ENCODE data around the gene PFKFB2. TPM values are rescaled to one million over a fixed set of nuclear protein-coding genes. Genes with fewer than 3 reads are reported as not detected.
A peak's percentile ranks its signal among the peaks of the same experiment; 100 is the strongest.

PFKFB2 gene
- total and polyA plus RNA-seq, 2 experiments from 2014 or later = 9.5 to 19.2 TPM

DNA sequence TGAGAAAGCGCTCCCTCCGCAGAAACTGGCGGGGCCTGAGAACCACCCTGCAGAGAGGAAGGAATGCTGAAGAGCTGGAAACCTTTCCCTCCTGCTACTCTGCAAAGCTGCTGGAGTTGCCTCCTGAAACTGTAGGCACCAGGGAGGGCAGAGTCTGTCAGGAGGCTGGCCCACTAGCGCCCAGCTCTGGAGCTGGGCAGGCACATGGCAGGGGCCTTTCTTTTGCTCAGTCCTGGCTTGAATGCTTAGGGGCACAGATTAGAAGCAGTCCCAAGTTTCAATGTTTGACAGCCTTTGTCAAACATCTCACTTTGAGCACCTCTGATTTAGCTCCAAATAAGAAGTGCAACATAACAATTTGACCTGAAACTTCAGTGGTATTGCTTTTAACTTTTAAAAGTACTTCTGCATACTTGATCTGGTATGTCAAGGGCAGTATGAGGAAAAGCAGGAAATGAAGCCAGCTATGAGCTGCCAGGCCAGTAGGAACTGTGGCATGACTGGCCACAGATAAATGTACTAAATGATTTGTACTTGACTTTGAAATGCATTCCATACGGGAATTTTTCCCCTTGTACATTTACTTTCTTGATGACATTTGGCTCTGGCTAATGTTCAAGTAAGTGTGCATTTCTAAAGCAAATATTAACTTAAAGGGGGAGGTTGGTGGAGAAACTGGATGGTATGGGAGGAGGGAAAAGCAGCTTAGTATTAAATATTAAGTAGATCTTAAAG lies 27.8 kb upstream of the PFKFB2 start:
- 15% methylated on average over 3 of the region's 5 CpGs for WGBS (ENCODE audit: low lambda C conversion rate, missing lambda C conversion rate)
- no peak for TF ChIP-seq EZH2 (IDR thresholded peaks at IDR 0.05; ENCODE audit: borderline replicate concordance)
- TF ChIP-seq EZH2phosphoT487 (IDR thresholded peaks at IDR 0.05; ENCODE audit: low read depth, severe bottlenecking, unreplicated experiment) = no peak
- TF ChIP-seq, protein P1, sequence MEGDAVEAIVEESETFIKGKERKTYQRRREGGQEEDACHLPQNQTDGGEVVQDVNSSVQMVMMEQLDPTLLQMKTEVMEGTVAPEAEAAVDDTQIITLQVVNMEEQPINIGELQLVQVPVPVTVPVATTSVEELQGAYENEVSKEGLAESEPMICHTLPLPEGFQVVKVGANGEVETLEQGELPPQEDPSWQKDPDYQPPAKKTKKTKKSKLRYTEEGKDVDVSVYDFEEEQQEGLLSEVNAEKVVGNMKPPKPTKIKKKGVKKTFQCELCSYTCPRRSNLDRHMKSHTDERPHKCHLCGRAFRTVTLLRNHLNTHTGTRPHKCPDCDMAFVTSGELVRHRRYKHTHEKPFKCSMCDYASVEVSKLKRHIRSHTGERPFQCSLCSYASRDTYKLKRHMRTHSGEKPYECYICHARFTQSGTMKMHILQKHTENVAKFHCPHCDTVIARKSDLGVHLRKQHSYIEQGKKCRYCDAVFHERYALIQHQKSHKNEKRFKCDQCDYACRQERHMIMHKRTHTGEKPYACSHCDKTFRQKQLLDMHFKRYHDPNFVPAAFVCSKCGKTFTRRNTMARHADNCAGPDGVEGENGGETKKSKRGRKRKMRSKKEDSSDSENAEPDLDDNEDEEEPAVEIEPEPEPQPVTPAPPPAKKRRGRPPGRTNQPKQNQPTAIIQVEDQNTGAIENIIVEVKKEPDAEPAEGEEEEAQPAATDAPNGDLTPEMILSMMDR (IDR thresholded peaks at IDR 0.05; ENCODE audit: poor library complexity) = no peak
- no peak overlapping the region for H2AFZ ChIP-seq
- H3K79me2 ChIP-seq = peaks cover 16% of the 10 kb centered on the region
- no peaks in the 10 kb centered on the region for H3K27me3 ChIP-seq
- no peaks in the 10 kb centered on the region for H3K9me2 ChIP-seq (replicated peaks; ENCODE audit: insufficient read depth)
- peak overlapping the region; percentile 77 for H3K4me2 ChIP-seq
- peak; percentile 57 for DNase-seq (ENCODE audit: low spot score)
- H3K9me3 ChIP-seq (ENCODE audit: low read depth) = no peaks in the 10 kb centered on the region
- H3K27ac ChIP-seq = peak overlapping the region; percentile 100
- H3K36me3 ChIP-seq (replicated peaks; ENCODE audit: insufficient read depth, low read depth) = no peaks in the 10 kb centered on the region
- H3K4me1 ChIP-seq (ENCODE audit: insufficient read depth) = peaks cover 64% of the 10 kb centered on the region
- no peak overlapping the region for H3K4me3 ChIP-seq
- H4K20me1 ChIP-seq (ENCODE audit: insufficient read depth, poor library complexity, severe bottlenecking) = no peaks in the 10 kb centered on the region

DNA sequence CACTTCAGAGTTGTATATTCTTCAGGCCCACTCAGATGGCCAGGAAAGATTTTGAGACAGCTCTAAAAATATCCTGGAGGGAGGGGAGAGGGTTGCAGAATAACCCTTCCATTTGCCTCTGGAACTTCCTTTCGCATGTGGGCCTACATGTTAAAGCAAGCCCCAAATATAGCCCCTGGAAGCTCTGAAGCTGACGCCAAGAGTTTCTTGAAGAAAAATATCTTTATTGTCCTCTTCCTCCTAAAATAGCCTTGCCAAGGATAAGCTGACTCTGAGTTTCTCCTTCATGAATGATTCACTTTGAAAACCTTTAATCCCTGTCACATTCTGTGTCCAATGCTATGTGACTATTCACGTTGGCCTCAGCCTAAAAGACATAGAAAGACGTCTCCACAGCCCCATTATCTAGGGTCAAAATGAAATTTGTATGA lies 27.0 kb upstream of the PFKFB2 start:
- Histone ChIP-seq H3K4me1 (ENCODE audit: insufficient read depth) (peaks cover 56% of the 10 kb centered on the region), H3K9me3 (ENCODE audit: low read depth) (no peaks in the 10 kb centered on the region), H3K79me2 (peaks cover 19% of the 10 kb centered on the region), H2AFZ (no peak overlapping the region), H3K4me2 (peak overlapping the region; percentile 77), H4K20me1 (ENCODE audit: insufficient read depth, poor library complexity, severe bottlenecking) (no peaks in the 10 kb centered on the region), H3K9me2 (replicated peaks; ENCODE audit: insufficient read depth) (no peaks in the 10 kb centered on the region), H3K4me3 (no peak overlapping the region), H3K27me3 (no peaks in the 10 kb centered on the region), H3K36me3 (replicated peaks; ENCODE audit: insufficient read depth, low read depth) (no peaks in the 10 kb centered on the region), H3K27ac (peak overlapping the region; percentile 100)
- 51% methylated on average over 4 of the region's 4 CpGs for WGBS (ENCODE audit: low lambda C conversion rate, missing lambda C conversion rate)
- no peak for DNase-seq (ENCODE audit: low spot score)
- TF ChIP-seq, protein P1 (IDR thresholded peaks at IDR 0.05; ENCODE audit: poor library complexity) = no peak
- TF ChIP-seq EZH2 (IDR thresholded peaks at IDR 0.05; ENCODE audit: borderline replicate concordance) (no peak), EZH2phosphoT487 (IDR thresholded peaks at IDR 0.05; ENCODE audit: low read depth, severe bottlenecking, unreplicated experiment) (no peak)

DNA sequence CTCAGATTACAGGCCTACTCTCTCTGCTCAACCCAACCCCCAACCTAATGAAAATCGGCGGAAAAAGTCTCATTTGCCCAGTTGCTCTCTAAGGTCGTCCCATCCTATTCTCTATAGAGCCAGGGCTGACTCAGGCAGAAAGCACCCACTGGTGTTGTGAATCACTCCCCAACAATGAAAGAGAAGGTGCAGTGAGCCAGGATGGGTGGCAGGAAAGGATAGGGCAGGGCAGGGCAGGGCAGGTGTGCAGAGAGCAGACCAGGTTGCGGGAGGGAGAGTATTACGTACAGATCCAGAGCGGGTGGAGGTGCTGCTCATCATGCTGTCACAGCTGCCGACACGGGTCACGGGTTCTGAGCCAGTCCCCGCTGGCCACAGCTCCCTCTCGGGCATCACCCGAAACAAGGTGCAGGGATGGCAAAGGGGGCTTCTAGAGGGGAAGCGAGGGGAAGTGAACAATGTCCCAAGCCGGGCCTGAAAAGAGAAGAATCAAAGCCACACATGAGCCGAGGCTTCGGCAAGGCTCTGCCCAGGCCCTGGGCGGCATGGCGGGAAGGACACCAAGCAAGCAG lies 25.8 kb upstream of the PFKFB2 start:
- H3K4me2 ChIP-seq = peak overlapping the region; percentile 77
- 80% methylated on average over 18 of the region's 18 CpGs for WGBS (ENCODE audit: low lambda C conversion rate, missing lambda C conversion rate)
- H3K4me3 ChIP-seq = no peak overlapping the region
- no peak for TF ChIP-seq EZH2phosphoT487 (IDR thresholded peaks at IDR 0.05; ENCODE audit: low read depth, severe bottlenecking, unreplicated experiment)
- no peak for TF ChIP-seq EZH2 (IDR thresholded peaks at IDR 0.05; ENCODE audit: borderline replicate concordance)
- TF ChIP-seq, protein P1 (IDR thresholded peaks at IDR 0.05; ENCODE audit: poor library complexity) = no peak
- H4K20me1 ChIP-seq (ENCODE audit: insufficient read depth, poor library complexity, severe bottlenecking) = no peaks in the 10 kb centered on the region
- H3K79me2 ChIP-seq = peaks cover 22% of the 10 kb centered on the region
- no peaks in the 10 kb centered on the region for H3K9me3 ChIP-seq (ENCODE audit: low read depth)
- peaks cover 54% of the 10 kb centered on the region for H3K4me1 ChIP-seq (ENCODE audit: insufficient read depth)
- H3K36me3 ChIP-seq (replicated peaks; ENCODE audit: insufficient read depth, low read depth) = no peaks in the 10 kb centered on the region
- DNase-seq (ENCODE audit: low spot score) = peak; percentile 63
- H3K27me3 ChIP-seq = no peaks in the 10 kb centered on the region
- H3K9me2 ChIP-seq (replicated peaks; ENCODE audit: insufficient read depth) = no peaks in the 10 kb centered on the region
- H2AFZ ChIP-seq = no peak overlapping the region
- H3K27ac ChIP-seq = peak overlapping the region; percentile 100

Data from hepatocyte (in vitro differentiated cells).